Panc1 (cell line): Measurements from ENCODE around the gene B4GAT1. TPM values are rescaled to one million over a fixed set of nuclear protein-coding genes. Genes with fewer than 3 reads are reported as not detected.

ENCODE experiments used
- ATAC-seq: fragments of 200-7000 bp; cut with Tn5 transposase; 2 replicates; pipeline ENCODE4 v1.9.1; 2020; ENCODE audit warnings: mild to moderate bottlenecking, moderate library complexity
- BruUV-seq: library from RNA; stranded (reverse); fragments of 400-500 nt; replicated peaks from 2 replicates; lab custom pipeline; 2021; lab: Mats Ljungman, UMichigan
- CTCF ChIA-PET: fragments of 300-600 bp; sonication (Branson Sonifier 250); formaldehyde crosslinking; loops from one replicate; lab custom pipeline; 2022; ENCODE audit warnings: antibody characterized with exemption; lab: Charles Lee
- POLR2A ChIA-PET: fragments of 300-600 bp; sonication (Branson Sonifier 250); formaldehyde crosslinking; loops from one replicate; lab custom pipeline; 2022; ENCODE audit warnings: antibody characterized with exemption; lab: Charles Lee
- DNase-seq: peaks from one replicate; pipeline ENCODE4 v3.0.0-alpha.2; 2010; ENCODE audit warnings: low read depth, low spot score
- H3K27ac ChIP-seq: 2 replicates; pipeline ENCODE4 v1.5.1; 2011; ENCODE audit warnings: mild to moderate bottlenecking, low read length, inconsistent platforms
- H3K27me3 ChIP-seq: fragments of 200-500 bp; sonication (Bioruptor generic); 2 replicates; pipeline ENCODE4 v1.6.0; 2014; ENCODE audit warnings: low read length, inconsistent platforms; ENCODE audit not compliant: control insufficient read depth, insufficient read depth
- H3K36me3 ChIP-seq: fragments of 200-500 bp; sonication (Bioruptor generic); 2 replicates; pipeline ENCODE4 v1.5.1; 2014; ENCODE audit warnings: inconsistent platforms, mild to moderate bottlenecking, low read length, moderate library complexity; ENCODE audit not compliant: control insufficient read depth, insufficient read depth
- H3K4me1 ChIP-seq: 2 replicates; pipeline ENCODE4 v1.5.1; 2011; ENCODE audit warnings: inconsistent platforms, mild to moderate bottlenecking, low read length, moderate library complexity; ENCODE audit not compliant: control insufficient read depth, insufficient read depth
- H3K4me3 ChIP-seq, 2 experiments: 2 replicates each; pipeline ENCODE4 v1.5.1; 2011 to 2012; ENCODE audit warnings: low read depth in 2 of 2, low read length in 2 of 2, mild to moderate bottlenecking in 2 of 2, inconsistent platforms in 1 of 2, moderate library complexity in 1 of 2
- H3K9me3 ChIP-seq: fragments of 200-500 bp; sonication (Bioruptor generic); 2 replicates; pipeline ENCODE4 v1.5.1; 2014; ENCODE audit warnings: low read depth, mild to moderate bottlenecking, inconsistent platforms, low read length, moderate library complexity; ENCODE audit not compliant: control insufficient read depth, insufficient read depth
- POLR2AphosphoS5 ChIP-seq: IDR thresholded peaks from 2 replicates; pipeline ENCODE4 v1.6.1; 2012; ENCODE audit warnings: mild to moderate bottlenecking, low read depth, low read length, moderate library complexity
- SIN3A ChIP-seq: IDR thresholded peaks from 2 replicates; pipeline ENCODE4 v1.6.1; 2012; ENCODE audit warnings: low read depth, mild to moderate bottlenecking, low read length, moderate library complexity, borderline replicate concordance; ENCODE audit not compliant: insufficient read depth
- TCF7L2 ChIP-seq: IDR thresholded peaks from 2 replicates; pipeline ENCODE4 v1.6.1; 2011; ENCODE audit warnings: mild to moderate bottlenecking, low read depth, low read length, inconsistent platforms
- in situ Hi-C: cut with HindIII; loops from 2 replicates; pipeline ENCODE4 v1.10.0; 2016; ENCODE audit warnings: low sequenced_read_pairs, low pct_unique_long_range_greater_than_20kb
- intact Hi-C: fragments of 100-400 bp; cut with micrococcal nuclease; formaldehyde crosslinking; loops from one replicate; pipeline ENCODE4 v1.10.0; 2022; ENCODE audit not compliant: unreplicated experiment
- total RNA-seq: library from RNA; stranded (reverse); gene quantifications from one replicate; pipeline ENCODE4 v1.2.1, GENCODE V29; 2021; ENCODE audit not compliant: unreplicated experiment
- TF ChIP-seq, protein P1 (sequence below), 2 experiments: IDR thresholded peaks; 2 replicates each; pipeline ENCODE4 v1.6.1; 2011 to 2012; ENCODE audit warnings: low read depth in 2 of 2, control low read depth in 1 of 2, low read length in 1 of 2, mild to moderate bottlenecking in 1 of 2, moderate library complexity in 1 of 2; ENCODE audit not compliant: insufficient read depth in 1 of 2
- TF ChIP-seq, protein P2 (sequence below): fragments of 450-650 bp; IDR thresholded peaks from 2 replicates; pipeline ENCODE4 v1.5.1; 2017; ENCODE audit warnings: mild to moderate bottlenecking

Gene B4GAT1
- total RNA-seq, 1 experiment from 2014 or later = 29.3 TPM

DNA sequence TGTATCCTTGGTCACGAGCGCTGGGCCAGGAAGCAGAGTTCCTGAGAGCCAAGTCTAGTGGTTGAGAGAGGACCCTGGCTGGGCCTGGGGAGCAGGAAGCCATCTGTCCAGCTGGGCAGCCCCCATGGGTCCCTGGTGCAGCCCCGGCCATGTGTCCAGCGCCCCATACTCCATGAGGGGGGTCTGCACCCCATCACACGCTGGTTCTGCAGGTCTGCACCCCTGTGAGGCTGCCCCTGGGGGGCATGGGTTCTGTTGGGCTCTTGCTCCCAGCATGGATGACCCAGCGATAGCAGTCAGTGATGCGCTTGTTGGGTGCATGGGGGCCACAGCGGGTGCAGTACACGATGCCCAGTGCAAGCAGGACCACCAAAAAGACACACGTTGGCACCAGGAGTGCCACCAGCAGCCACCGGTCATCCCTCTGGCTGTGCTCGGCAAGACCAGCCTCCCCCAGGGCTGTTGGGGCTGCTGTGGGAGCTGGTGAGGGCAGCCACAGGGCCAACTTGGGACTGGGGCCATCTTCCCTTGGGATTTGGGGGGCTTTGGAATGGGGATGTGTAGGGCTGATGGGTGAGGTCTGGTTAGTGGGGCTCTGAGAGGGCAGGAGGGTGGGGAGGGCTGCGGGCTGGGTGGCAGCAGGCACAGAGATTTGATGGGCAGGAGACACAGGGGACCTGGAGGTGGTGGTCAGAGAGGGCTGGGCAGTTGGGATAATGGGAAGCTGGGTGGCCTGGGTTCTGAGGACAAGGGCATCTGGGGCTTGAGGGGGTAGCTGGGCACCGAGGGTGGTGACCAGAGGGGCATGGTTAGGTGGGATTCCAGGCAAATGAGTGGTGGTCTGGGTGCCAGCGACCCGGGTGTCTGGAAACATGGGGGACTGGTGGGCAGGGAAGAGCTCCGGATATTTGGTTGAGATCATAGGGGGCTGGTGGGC, 32.6 kb downstream of the B4GAT1 start:
- ATAC-seq = no peak
- in situ Hi-C loops = no loop called here
- Histone ChIP-seq H3K9me3 (no peaks in the 10 kb centered on the region), H3K36me3 (no peaks in the 10 kb centered on the region), H3K27ac (no peak overlapping the region), H3K27me3 (no peaks in the 10 kb centered on the region), H3K4me3 (no peak overlapping the region), H3K4me1 (peaks cover 10% of the 10 kb centered on the region)
- DNase-seq = no peak
- ChIA-PET CTCF (interaction anchor here (0.6 to 1.0 kb wide), 2 partner anchors 33 to 56 kb away, joined by 3 read pairs; no protein-coding TSS in a partner anchor), POLR2A (interaction anchor here (0.7 kb wide), 1 partner anchor 12 kb away, joined by 9 read pairs; no protein-coding TSS in a partner anchor)
- intact Hi-C loops = no loop called here
- TF ChIP-seq, protein P1, sequence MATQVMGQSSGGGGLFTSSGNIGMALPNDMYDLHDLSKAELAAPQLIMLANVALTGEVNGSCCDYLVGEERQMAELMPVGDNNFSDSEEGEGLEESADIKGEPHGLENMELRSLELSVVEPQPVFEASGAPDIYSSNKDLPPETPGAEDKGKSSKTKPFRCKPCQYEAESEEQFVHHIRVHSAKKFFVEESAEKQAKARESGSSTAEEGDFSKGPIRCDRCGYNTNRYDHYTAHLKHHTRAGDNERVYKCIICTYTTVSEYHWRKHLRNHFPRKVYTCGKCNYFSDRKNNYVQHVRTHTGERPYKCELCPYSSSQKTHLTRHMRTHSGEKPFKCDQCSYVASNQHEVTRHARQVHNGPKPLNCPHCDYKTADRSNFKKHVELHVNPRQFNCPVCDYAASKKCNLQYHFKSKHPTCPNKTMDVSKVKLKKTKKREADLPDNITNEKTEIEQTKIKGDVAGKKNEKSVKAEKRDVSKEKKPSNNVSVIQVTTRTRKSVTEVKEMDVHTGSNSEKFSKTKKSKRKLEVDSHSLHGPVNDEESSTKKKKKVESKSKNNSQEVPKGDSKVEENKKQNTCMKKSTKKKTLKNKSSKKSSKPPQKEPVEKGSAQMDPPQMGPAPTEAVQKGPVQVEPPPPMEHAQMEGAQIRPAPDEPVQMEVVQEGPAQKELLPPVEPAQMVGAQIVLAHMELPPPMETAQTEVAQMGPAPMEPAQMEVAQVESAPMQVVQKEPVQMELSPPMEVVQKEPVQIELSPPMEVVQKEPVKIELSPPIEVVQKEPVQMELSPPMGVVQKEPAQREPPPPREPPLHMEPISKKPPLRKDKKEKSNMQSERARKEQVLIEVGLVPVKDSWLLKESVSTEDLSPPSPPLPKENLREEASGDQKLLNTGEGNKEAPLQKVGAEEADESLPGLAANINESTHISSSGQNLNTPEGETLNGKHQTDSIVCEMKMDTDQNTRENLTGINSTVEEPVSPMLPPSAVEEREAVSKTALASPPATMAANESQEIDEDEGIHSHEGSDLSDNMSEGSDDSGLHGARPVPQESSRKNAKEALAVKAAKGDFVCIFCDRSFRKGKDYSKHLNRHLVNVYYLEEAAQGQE (IDR thresholded peaks at IDR 0.05; ENCODE audit: insufficient read depth in 1 of 2, low read depth in 2 of 2, low read length in 1 of 2) = no peak
- TF ChIP-seq, protein P2, sequence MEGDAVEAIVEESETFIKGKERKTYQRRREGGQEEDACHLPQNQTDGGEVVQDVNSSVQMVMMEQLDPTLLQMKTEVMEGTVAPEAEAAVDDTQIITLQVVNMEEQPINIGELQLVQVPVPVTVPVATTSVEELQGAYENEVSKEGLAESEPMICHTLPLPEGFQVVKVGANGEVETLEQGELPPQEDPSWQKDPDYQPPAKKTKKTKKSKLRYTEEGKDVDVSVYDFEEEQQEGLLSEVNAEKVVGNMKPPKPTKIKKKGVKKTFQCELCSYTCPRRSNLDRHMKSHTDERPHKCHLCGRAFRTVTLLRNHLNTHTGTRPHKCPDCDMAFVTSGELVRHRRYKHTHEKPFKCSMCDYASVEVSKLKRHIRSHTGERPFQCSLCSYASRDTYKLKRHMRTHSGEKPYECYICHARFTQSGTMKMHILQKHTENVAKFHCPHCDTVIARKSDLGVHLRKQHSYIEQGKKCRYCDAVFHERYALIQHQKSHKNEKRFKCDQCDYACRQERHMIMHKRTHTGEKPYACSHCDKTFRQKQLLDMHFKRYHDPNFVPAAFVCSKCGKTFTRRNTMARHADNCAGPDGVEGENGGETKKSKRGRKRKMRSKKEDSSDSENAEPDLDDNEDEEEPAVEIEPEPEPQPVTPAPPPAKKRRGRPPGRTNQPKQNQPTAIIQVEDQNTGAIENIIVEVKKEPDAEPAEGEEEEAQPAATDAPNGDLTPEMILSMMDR = no peak
- no peak for TF ChIP-seq POLR2AphosphoS5
- TF ChIP-seq TCF7L2 = no peak
- TF ChIP-seq SIN3A = no peak
- BruUV-seq = no TSS peak

DNA sequence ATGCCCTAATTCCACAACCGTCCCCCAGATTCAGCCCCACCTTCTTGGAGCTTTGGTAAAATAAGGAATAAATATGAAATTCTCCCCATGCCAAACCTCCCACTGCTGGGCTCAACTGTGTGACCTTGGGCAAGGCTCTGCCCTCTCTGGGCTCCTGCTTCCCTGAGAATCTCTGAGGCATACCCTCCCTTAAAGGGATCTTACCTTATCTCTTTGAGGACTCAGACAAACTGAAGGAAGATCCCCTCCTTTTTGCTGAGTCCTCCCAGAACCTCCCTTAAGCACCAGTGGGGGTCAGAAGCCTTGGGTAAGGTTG, 33.3 kb downstream of the B4GAT1 start:
- in situ Hi-C loops = no loop called here
- BruUV-seq = no TSS peak
- intact Hi-C loops = no loop called here
- CTCF ChIA-PET = no interaction called here
- Histone ChIP-seq H3K4me1 (peaks cover 10% of the 10 kb centered on the region), H3K27ac (no peak overlapping the region), H3K36me3 (no peaks in the 10 kb centered on the region), H3K9me3 (no peaks in the 10 kb centered on the region), H3K4me3 (no peak overlapping the region), H3K27me3 (no peaks in the 10 kb centered on the region)
- DNase-seq = no peak
- POLR2A ChIA-PET = no interaction called here
- TF ChIP-seq, protein P1 (IDR thresholded peaks at IDR 0.05; ENCODE audit: insufficient read depth in 1 of 2, low read depth in 2 of 2, low read length in 1 of 2) = no peak
- TF ChIP-seq SIN3A = no peak
- TF ChIP-seq POLR2AphosphoS5 = no peak
- TF ChIP-seq TCF7L2 = no peak
- TF ChIP-seq, protein P2 = no peak
- no peak for ATAC-seq
